ENCODE data around the gene HDAC2. TPM values are rescaled to one million over a fixed set of nuclear protein-coding genes. Genes with fewer than 3 reads are reported as not detected.
"Not testable (repeated sequence)": the region's sequence is repeated elsewhere in the genome, so short reads cannot be mapped to it uniquely, and the experiment has no call there.

HDAC2 gene
- total RNA-seq = 100 to 1,000 TPM; 115 to 125 TPM

- Mint-ChIP-seq H3K9me3 (no peaks in the 10 kb centered on the region), H3K4me3 (peak within 1 kb of the TSS; percentile 94), H3K4me1 (peaks cover 32% of the 10 kb centered on the region), H3K27ac (peak within 1 kb of the TSS; percentile 98), H3K36me3 (peaks cover 11% of the 10 kb centered on the region), H3K27me3 (no peaks in the 10 kb centered on the region)
- DNase-seq = peak; percentile 86
Observed at GRCh38 chr6:113970805-113971676, at the start of gene HDAC2. HDAC2 (minus strand) TSS chr6:113971148; CDS start chr6:113970908, 240 bp downstream.

- no peaks in the 10 kb centered on the region for H3K4me1 Mint-ChIP-seq
- no peak overlapping the region for H3K27ac Mint-ChIP-seq
Observed at GRCh38 chr6:114020196-114020595, 49.2 kb upstream of the HDAC2 start.

GRCh38 chr6:114017146-114017545 is 46.2 kb upstream of the HDAC2 start:
- H3K4me1 Mint-ChIP-seq, H3K27me3 Mint-ChIP-seq, H3K4me3 Mint-ChIP-seq, H3K36me3 Mint-ChIP-seq, H3K27ac Mint-ChIP-seq, DNase-seq, H3K9me3 Mint-ChIP-seq: not testable (repeated sequence)

More at GRCh38 chr6:114020196-114020595, 49.2 kb upstream of the HDAC2 start:
- Mint-ChIP-seq H3K4me3 (no peak overlapping the region), H3K9me3 (no peaks in the 10 kb centered on the region), H3K36me3 (no peaks in the 10 kb centered on the region), H3K27me3 (no peaks in the 10 kb centered on the region)
- no peak for DNase-seq

GRCh38 chr6:114014106-114014505 is 43.2 kb upstream of the HDAC2 start:
- H3K4me1 Mint-ChIP-seq, DNase-seq, H3K9me3 Mint-ChIP-seq, H3K27ac Mint-ChIP-seq, H3K4me3 Mint-ChIP-seq, H3K36me3 Mint-ChIP-seq, H3K27me3 Mint-ChIP-seq: not testable (repeated sequence)

GRCh38 chr6:114011486-114011885 is 40.5 kb upstream of the HDAC2 start:
- H3K9me3 Mint-ChIP-seq, H3K27ac Mint-ChIP-seq, DNase-seq, H3K4me1 Mint-ChIP-seq, H3K36me3 Mint-ChIP-seq, H3K4me3 Mint-ChIP-seq: not testable (repeated sequence)
- H3K27me3 Mint-ChIP-seq = peaks cover 14% of the 10 kb centered on the region

GRCh38 chr6:114010540-114010939 is 39.6 kb upstream of the HDAC2 start:
- Mint-ChIP-seq H3K4me3 (no peak overlapping the region), H3K27me3 (peaks cover 20% of the 10 kb centered on the region), H3K4me1 (peaks cover 8% of the 10 kb centered on the region), H3K27ac (no peak overlapping the region), H3K9me3 (no peaks in the 10 kb centered on the region), H3K36me3 (no peaks in the 10 kb centered on the region)
- DNase-seq = no peak

GRCh38 chr6:114009192-114009591 is 38.2 kb upstream of the HDAC2 start:
- Mint-ChIP-seq H3K36me3 (no peaks in the 10 kb centered on the region), H3K27me3 (peaks cover 20% of the 10 kb centered on the region), H3K9me3 (peaks cover 2% of the 10 kb centered on the region), H3K27ac (no peak overlapping the region), H3K4me3 (no peak overlapping the region), H3K4me1 (peaks cover 8% of the 10 kb centered on the region)
- no peak for DNase-seq

GRCh38 chr6:114008331-114008730 is 37.4 kb upstream of the HDAC2 start:
- no peak for DNase-seq
- no peak overlapping the region for H3K27ac Mint-ChIP-seq
- H3K4me3 Mint-ChIP-seq = no peak overlapping the region
- H3K4me1 Mint-ChIP-seq = peaks cover 8% of the 10 kb centered on the region
- H3K27me3 Mint-ChIP-seq = peaks cover 20% of the 10 kb centered on the region
- H3K9me3 Mint-ChIP-seq = peaks cover 2% of the 10 kb centered on the region
- H3K36me3 Mint-ChIP-seq = no peaks in the 10 kb centered on the region

- Mint-ChIP-seq H3K36me3 (no peaks in the 10 kb centered on the region), H3K4me1 (peaks cover 8% of the 10 kb centered on the region), H3K27me3 (peaks cover 20% of the 10 kb centered on the region), H3K27ac (no peak overlapping the region), H3K4me3 (no peak overlapping the region), H3K9me3 (peaks cover 2% of the 10 kb centered on the region)
- no peak for DNase-seq
Observed at GRCh38 chr6:114007516-114007915, 36.6 kb upstream of the HDAC2 start.

- no peaks in the 10 kb centered on the region for H3K36me3 Mint-ChIP-seq
- no peak overlapping the region for H3K4me3 Mint-ChIP-seq
- peaks cover 2% of the 10 kb centered on the region for H3K9me3 Mint-ChIP-seq
- H3K27ac Mint-ChIP-seq = no peak overlapping the region
- peaks cover 9% of the 10 kb centered on the region for H3K27me3 Mint-ChIP-seq
- DNase-seq = no peak
- no peaks in the 10 kb centered on the region for H3K4me1 Mint-ChIP-seq
Observed at GRCh38 chr6:114001354-114001753, 30.4 kb upstream of the HDAC2 start.

- Mint-ChIP-seq H3K27ac (no peak overlapping the region), H3K36me3 (no peaks in the 10 kb centered on the region), H3K9me3 (peaks cover 2% of the 10 kb centered on the region), H3K4me1 (no peaks in the 10 kb centered on the region), H3K27me3 (peaks cover 3% of the 10 kb centered on the region), H3K4me3 (no peak overlapping the region)
- DNase-seq = no peak
Observed at GRCh38 chr6:114000069-114000468, 29.1 kb upstream of the HDAC2 start.

- peaks cover 3% of the 10 kb centered on the region for H3K27me3 Mint-ChIP-seq
- no peaks in the 10 kb centered on the region for H3K36me3 Mint-ChIP-seq
- no peak overlapping the region for H3K27ac Mint-ChIP-seq
- H3K9me3 Mint-ChIP-seq = no peaks in the 10 kb centered on the region
- no peak overlapping the region for H3K4me3 Mint-ChIP-seq
- peaks cover 3% of the 10 kb centered on the region for H3K4me1 Mint-ChIP-seq
- DNase-seq = no peak
Observed at GRCh38 chr6:113999284-113999683, 28.3 kb upstream of the HDAC2 start.

GRCh38 chr6:113998811-113999210 is 27.9 kb upstream of the HDAC2 start:
- Mint-ChIP-seq H3K36me3 (no peaks in the 10 kb centered on the region), H3K4me3 (no peak overlapping the region), H3K27me3 (peaks cover 3% of the 10 kb centered on the region), H3K27ac (no peak overlapping the region), H3K4me1 (peaks cover 3% of the 10 kb centered on the region), H3K9me3 (no peaks in the 10 kb centered on the region)
- DNase-seq = no peak

- Mint-ChIP-seq H3K27me3 (peaks cover 3% of the 10 kb centered on the region), H3K36me3 (no peaks in the 10 kb centered on the region), H3K4me3 (no peak overlapping the region), H3K4me1 (peaks cover 3% of the 10 kb centered on the region), H3K9me3 (no peaks in the 10 kb centered on the region), H3K27ac (no peak overlapping the region)
- DNase-seq = no peak
Observed at GRCh38 chr6:113997116-113997515, 26.2 kb upstream of the HDAC2 start.

- Mint-ChIP-seq H3K4me3 (no peak overlapping the region), H3K36me3 (no peaks in the 10 kb centered on the region), H3K27ac (no peak overlapping the region), H3K27me3 (no peaks in the 10 kb centered on the region), H3K4me1 (peaks cover 3% of the 10 kb centered on the region), H3K9me3 (no peaks in the 10 kb centered on the region)
- no peak for DNase-seq
Observed at GRCh38 chr6:113995634-113996033, 24.7 kb upstream of the HDAC2 start.

- no peak for DNase-seq
- H3K27ac Mint-ChIP-seq = no peak overlapping the region
- peaks cover 3% of the 10 kb centered on the region for H3K4me1 Mint-ChIP-seq
Observed at GRCh38 chr6:113994934-113995342, 24.0 kb upstream of the HDAC2 start.

More at GRCh38 chr6:113994934-113995342, 24.0 kb upstream of the HDAC2 start:
- Mint-ChIP-seq H3K4me3 (no peak overlapping the region), H3K9me3 (no peaks in the 10 kb centered on the region), H3K36me3 (no peaks in the 10 kb centered on the region), H3K27me3 (peaks cover 4% of the 10 kb centered on the region)

All from activated naive CD8-positive, alpha-beta T cell treated with anti-CD3 and anti-CD28 coated beads for 36 hours (primary cell).